ENCODE data around the gene PLCH1.

- TF ChIP-seq, protein P1, sequence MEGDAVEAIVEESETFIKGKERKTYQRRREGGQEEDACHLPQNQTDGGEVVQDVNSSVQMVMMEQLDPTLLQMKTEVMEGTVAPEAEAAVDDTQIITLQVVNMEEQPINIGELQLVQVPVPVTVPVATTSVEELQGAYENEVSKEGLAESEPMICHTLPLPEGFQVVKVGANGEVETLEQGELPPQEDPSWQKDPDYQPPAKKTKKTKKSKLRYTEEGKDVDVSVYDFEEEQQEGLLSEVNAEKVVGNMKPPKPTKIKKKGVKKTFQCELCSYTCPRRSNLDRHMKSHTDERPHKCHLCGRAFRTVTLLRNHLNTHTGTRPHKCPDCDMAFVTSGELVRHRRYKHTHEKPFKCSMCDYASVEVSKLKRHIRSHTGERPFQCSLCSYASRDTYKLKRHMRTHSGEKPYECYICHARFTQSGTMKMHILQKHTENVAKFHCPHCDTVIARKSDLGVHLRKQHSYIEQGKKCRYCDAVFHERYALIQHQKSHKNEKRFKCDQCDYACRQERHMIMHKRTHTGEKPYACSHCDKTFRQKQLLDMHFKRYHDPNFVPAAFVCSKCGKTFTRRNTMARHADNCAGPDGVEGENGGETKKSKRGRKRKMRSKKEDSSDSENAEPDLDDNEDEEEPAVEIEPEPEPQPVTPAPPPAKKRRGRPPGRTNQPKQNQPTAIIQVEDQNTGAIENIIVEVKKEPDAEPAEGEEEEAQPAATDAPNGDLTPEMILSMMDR (conservative IDR thresholded peaks at IDR 0.05; ENCODE audit: low read depth, low read length): no peak
- TF ChIP-seq EZH2 (IDR thresholded peaks at IDR 0.05; ENCODE audit: low read length, unreplicated experiment): no peak
Measured at GRCh38 chr3:155330370-155330769, 414.5 kb downstream of the PLCH1 start.
